SHP77 (cell line): ENCODE results near the gene ENTPD6.

ENCODE experiments used
- DNase-seq, 2 experiments: peaks; one replicate each; lab custom pipeline; 2025; lab: John Stamatoyannopoulos, UW

ENTPD6 gene

DNA sequence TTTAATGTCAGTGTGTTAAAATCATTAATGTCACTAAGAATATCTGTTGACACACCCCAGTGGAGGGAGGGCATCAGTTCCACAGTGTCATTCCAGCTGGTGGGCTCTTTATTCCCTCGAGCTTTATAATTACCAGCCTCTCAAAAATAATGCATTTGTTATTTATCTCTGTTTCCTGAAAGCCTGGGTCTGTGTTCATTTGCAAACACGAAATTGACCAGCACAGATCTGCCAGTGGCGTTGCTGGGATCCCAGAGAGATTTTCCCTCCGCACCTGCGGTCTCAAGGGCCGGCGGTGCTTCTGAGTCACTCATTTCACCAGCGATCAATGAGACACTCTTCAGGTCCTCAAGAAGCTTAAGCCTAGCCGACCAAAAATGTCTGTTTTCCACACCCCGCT lies 46.7 kb downstream of the ENTPD6 start:
- peak; percentile 19 to 41 for DNase-seq

DNA sequence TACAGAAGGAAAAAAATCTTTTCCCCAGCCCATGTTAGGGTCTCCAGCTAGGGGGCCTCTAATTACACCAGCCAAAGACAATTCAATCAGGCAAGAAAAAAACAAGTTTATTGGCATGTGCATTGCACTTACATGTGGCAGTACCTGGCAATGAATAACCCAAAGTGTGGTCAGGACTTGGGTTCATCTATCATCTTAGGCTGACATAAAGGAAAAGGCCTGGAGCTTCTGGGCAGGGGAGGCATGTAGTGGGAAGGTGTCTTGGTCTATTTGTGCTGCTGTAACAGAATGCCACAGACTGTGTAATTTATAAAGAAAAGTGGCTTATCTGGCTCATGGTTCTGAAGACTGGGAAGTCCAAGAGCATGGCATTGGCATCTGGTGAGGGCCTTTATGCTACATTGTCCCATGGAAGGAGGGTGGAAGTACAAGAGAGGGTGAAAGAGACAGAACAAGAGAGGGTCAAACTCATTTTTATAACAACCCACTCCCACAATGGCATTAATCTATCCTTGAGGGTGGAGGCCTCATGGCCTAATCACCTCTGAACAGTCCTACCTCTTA lies 48.0 kb downstream of the ENTPD6 start:
- no peak for DNase-seq

DNA sequence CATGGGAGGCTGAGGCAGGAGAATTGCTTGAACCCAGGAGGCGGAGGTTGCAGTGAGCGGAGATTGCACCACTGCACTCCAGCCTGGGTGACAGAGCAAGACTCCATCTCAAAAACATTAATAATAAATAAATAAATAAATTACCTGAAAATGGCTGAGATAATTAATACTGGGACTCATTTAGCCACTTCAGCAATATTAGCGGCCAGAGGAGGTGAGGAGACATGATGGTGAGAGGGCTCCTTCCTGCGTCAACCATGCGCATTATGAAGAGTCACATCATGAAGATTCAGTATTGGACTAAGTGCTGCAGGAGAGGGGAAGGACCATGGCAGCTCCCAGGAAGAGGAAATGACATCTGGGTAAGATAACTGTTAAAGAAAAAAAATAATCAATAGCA lies 49.5 kb downstream of the ENTPD6 start:
- no peak for DNase-seq

- DNase-seq = no peak
Observed at GRCh38 chr20:25245461-25245860, 49.9 kb downstream of the ENTPD6 start.

- DNase-seq = no peak
Observed at GRCh38 chr20:25246182-25246999, 50.9 kb downstream of the ENTPD6 start.

- peak; percentile 33 to 75 for DNase-seq
Observed at GRCh38 chr20:25247000-25247517, 51.5 kb downstream of the ENTPD6 start.

DNA sequence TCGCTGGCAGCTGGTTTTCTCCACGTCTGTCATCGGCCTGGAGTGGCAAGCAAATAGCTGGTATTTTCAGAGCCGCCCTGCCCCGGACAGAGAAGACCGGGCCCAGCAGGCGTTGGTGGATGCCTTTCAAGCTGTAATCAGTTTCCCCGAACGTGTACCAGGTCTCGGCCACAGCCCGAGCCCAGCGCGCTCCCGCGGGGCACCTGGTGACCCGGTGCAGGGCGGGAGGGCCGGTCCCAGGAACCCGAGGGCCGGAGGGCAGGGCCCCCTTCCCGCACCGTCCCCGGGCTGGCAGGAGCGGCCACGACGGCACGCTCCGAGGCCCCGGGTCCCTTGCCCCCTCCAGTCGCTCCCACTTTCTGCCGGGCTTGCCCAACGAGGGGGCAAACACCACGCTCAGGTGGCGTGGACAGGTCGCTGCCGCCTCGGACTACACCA lies 52.0 kb downstream of the ENTPD6 start:
- DNase-seq = peak; percentile 33 to 75

DNA sequence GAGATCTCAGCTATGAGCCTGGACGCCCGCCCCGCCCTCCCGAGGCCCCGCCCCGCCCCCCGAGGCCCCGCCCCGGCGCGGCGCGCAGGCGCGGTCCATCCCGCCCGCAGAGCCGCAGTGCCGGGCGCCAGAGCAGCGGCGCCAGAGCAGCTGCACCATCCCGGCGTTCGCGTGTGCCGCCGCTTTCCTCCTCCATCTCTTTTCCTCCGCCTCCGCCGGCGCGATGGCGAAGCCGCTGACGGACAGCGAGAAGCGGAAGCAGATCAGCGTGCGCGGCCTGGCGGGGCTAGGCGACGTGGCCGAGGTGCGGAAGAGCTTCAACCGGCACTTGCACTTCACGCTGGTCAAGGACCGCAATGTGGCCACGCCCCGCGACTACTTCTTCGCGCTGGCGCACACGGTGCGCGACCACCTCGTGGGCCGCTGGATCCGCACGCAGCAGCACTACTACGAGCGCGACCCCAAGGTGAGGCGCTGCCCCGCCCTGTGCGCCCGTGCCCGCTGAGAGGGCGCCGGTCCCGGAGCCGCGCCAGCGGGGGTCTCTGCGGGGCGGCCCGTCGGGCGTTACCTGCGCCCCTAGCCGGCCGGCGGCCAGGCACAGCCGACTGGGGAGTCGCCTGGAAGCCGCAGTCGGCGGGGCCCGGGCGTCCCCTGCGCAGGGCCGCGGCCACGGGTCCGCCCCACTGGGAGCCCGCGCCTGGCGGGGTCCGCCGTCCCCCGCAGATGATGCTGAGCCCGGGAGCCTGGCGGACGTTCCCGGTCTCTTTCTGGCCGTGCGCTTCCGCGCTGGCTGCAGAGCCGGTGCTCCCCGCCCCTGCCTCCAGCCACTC lies 52.7 kb downstream of the ENTPD6 start, which contains the start of gene PYGB:
PYGB (plus strand) TSS at position 130 of the 830 bp plus-strand sequence; CDS start at position 224, 94 bp downstream.
- DNase-seq = peak; percentile 74 to 87

- DNase-seq = no peak
Observed at GRCh38 chr20:25248786-25249172, 53.3 kb downstream of the ENTPD6 start.

DNA sequence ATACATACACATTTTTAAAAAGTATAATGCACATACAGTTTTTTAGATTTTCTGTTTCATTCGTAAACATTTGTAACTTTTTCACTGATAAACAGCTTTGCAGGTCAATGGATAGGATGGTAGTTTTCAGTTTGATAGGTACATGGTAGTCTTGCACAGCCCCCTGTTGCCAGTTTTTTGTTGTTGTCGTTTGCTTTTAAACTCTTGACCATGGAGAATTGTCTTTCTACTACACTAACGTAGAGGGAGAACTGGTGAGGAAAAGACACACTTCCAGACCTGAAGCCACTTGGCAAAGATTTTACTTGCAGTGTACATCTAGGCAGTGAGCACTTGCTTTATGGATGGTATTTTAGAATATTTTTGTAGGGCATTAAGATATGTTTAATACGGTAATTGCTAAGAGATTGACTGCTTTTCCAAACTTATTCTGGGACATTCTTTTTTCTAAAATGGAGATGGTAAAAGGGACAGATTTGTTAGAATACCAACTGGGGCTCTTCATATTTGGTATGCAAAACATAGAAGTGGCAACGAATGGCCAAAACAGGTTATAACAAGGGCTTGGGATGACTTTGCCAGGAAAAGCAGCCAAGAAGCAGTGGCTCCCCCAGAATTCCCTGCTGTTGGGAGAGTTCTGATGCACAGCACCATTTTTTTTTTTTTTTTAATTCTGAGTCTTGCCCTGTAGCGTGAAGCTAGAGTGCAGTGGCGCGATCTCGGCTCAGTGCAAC lies 53.9 kb downstream of the ENTPD6 start:
- no peak for DNase-seq

DNA sequence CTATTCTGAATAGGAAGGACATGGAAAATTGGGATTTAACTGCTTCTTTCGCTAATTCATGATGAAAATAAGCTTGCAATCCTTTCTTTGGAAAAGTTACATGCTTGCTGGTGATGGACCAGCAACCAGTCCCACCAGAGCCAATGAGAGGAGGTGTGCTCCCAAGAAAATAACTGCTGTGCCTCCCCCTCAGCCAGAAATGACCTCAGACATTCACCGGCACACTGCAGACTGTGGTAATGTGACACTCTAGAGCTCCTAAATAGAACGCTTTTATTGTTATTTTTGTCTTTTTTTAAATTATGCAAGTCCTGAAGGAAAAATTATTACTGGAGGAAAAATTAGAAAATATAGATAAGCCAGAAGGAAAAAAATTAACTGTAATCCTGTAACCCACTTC lies 55.0 kb downstream of the ENTPD6 start:
- DNase-seq = no peak

- no peak for DNase-seq
Observed at GRCh38 chr20:25251019-25251418, 55.5 kb downstream of the ENTPD6 start.

DNA sequence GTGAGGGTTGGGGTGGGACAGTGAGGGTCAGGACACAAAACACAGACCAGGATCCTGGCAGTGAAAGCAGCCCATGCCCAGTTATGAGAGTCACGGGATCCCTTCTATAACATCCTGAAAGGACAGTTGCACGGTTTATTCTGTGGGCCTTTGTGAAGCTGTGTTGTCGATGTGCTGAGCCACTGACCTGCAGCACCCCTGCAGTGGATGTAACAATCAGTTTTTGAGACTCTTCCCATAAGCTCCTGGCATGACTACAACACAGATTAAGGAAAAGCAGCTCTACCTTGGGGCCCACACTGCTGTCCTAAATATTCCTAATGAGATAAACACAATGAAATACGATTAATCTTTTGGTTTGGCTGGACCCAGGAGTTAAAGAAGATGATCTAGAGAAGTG lies 56.0 kb downstream of the ENTPD6 start:
- no peak for DNase-seq

DNA sequence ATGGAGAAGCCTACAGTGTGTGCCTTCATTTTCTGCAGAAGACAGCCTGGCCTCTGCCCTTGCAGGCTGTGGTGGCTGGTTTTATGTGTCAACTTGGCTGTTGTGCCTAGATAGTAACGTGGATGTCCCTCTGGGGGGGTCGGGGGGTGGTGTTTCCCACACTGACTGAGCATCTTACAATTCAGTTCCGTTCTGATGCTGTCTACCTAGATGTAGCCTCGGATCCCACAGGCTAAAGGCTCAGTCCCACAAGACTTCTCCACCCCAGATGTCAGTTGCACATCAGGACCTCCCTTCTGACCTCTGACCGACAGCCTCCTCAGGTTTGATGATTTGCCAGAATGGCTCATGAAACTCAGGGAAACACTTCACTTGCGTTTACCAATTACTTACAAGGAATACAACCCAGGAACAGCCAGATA lies 56.7 kb downstream of the ENTPD6 start:
- no peak for DNase-seq

DNA sequence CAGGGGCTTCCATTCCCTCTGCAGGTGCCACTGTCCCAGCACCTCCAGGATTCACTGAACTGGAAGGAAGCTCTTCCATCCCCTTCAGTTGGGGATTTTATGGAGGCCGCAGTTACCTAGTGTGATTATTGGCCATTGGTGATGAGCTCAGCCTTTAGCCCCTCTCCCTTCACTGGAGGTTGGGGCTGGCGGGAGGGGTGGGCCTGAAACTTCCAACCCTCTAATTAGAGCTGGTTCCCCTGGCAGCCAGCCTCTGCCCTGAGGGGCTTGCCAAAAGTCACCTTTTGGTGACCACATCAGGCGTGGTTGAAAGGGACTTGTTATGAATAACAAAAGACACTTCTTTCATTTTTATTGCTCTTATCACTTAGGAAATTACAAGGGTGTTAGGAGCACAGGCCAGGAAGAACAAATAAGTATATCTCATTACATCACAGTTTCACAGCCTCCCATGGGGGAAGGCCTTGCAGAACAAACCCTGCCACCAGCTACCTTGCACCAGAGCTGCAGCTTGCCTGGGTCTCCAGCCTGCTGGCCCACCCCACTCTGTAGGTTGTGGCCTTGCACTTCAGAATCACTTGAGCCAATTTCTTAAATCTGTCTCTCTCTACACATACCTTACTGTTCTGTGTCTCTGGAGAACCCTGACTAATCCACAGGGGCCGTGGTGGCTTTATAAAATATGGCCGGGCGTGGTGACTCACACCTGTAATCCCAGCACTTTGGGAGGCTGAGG lies 57.3 kb downstream of the ENTPD6 start:
- DNase-seq = no peak

DNA sequence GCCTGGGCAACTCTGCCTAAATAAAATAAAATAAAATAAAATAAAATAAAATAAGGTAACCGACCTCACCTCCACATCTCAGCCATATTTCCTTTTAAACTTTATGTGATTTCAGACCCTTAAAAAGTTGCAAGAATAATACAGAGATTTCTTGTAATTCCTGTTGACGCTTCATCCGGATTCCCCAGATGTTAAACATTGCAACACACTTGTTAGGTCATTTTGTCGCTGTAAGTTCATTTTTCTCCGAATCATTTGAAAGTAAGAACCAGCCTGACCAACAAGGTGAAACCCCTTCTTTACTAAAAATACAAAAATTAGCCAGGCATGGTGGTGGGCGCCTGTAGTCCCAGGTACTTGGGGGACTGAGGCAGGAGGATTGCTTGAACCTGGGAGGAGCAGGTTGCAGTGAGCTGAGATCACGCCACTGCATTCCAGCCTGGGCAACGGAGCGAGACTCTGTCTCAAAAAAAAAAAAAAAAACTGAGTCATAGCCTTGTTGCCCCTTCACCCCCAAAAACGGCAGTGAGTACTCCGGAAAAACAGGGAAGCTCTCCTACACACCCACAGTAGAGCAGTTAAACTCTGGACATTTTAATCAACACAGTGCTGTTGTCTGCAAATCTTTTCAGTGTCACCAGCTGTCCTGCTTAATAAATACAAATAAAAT lies 58.2 kb downstream of the ENTPD6 start:
- DNase-seq = no peak

GRCh38 chr20:25254571-25254970 lies 59.1 kb downstream of the ENTPD6 start:
- DNase-seq = no peak

DNA sequence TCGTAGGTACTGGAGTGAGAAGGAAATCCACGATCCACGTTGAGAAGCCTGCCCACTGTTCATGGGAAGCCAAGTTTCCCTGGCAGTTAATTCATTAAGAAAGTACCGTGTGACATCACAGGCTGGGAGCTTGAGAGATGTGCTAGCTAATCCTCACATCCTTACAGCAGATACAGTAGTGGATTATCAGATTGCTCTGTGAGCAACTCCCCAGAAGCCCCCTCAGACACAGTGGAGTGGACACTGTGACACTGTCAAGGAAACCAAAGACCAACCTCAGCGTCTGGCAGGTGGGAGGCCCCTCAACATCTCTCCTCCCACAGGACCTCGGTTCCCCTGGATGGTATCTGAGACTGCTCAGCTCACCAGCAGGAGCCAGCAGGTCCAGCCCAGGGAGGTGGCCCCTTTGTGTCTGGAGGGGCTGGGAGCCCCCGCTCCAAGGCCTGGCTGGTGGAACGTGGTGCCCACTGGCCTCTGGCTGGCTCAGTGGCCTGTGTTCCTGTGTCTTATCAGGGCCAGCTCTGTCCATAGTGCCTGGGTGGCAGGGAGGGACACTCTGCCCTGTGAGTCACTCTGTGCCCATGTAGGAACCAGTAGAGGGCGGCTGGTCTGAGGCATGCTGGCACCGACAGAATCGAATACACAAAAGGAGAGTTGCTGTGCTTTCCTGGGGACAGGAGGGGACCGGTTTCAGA lies 59.6 kb downstream of the ENTPD6 start:
- DNase-seq = no peak

DNA sequence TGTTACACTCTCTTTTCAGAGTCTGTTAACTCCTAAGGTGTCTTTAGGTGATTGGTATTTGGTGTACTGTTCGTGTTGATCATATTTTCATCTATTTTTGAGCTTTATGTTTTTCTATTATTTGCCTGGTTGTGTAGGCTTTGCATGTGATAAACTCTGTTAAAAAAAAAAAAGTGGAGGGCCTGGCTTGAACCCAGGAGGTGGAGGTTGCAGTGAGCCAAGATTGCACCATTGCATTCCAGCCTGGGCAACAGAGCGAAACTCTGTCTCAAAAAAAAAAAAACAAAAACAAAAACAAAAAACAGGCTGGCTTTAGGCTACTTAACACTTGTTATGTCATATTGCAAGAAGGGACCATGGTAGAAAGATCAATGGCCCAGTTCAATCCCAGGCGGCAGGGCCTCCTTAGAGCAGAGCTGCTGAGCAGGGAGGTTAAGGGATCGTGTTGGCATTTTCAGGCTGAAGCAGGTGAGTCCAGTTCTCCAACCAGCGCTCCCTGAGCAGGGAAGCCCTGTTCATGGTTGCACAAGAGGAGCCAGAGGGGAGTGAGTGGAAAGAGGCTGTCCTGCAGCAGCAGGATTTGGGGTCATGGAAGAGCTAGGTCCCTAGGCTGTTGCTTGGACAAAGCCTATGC lies 60.8 kb downstream of the ENTPD6 start:
- DNase-seq = no peak
